ENCODE measurements around the gene PSMB5.

GRCh38 chr14:23009939-23010726 lies 24.6 kb downstream of the PSMB5 start, which contains the start of gene C14orf93:
- TF ChIP-seq POLR2A (IDR thresholded peaks at IDR 0.05): no peak
- no peak for TF ChIP-seq CTCF (IDR thresholded peaks at IDR 0.05)
